Stimulated activated CD4-positive, alpha-beta T cell treated with anti-CD3 and anti-CD28 coated beads, Interleukin-4, amount 100 ng/mL, for 4 hours (primary cell): ENCODE measurements around the gene GRIN2A.

Experiments
- DNase-seq, 2 experiments: peaks; one replicate each; pipeline ENCODE4 v3.0.0-alpha.2; 2020

Gene GRIN2A

DNA sequence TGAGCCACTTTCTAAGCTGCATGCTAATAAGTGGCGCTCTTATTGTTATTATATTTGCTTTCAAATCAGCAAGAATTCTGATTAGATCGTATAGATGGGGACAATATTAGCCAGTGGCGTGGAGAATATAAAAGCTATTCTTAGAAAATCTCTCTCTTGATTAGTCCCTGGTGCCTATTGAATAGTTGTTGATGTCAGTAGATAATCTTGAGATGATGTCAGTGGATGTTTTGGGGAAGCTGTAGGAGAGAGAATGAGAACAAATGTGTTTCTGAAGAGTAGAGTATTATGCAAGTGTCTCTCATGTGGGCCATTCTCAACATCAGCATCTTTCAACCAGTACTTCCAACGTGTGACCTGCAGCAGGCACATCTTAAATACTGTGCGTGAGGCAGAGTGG lies 445.7 kb downstream of the GRIN2A start:
- no peak for DNase-seq

DNA sequence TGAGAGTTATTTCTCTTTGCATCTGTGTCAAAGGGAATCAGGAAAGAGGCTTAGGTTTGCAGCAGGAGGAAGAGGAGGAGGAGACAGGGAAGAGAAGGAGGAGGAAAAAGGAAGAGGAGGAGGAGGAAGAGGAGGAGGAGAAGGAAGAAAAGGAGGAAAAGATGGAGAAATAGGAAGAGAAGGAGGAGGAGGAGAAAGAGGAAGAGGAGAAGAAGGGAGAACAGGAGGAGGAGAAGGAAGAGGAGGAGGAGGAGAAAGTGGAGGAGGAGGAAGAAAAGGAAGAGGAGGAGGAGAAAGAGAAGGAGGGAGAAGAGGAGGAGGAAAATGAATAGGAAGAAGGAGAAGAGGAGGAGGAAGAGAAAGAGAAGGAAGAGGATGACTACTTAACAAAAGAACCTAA lies 459.1 kb downstream of the GRIN2A start:
- DNase-seq, result no peak

DNA sequence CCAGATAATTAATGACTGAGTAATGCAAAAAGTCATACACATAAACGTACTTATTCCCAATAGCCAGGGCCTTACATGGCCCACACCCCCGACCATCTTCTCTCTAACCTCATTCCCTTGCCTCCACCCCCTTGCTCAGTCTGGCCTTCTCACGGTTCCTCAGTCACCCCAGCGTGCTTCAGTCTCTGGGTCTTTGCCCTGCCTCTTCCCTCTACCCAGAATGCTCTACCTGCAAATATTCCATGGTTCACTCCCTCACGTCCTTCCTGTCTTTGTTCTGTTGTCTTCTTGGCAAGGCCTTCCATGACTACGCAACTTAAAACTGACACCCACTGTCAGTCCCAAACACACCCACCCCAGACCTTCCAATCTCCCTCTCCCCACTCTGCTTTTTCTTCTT lies 468.3 kb downstream of the GRIN2A start:
- DNase-seq, result no peak

DNA sequence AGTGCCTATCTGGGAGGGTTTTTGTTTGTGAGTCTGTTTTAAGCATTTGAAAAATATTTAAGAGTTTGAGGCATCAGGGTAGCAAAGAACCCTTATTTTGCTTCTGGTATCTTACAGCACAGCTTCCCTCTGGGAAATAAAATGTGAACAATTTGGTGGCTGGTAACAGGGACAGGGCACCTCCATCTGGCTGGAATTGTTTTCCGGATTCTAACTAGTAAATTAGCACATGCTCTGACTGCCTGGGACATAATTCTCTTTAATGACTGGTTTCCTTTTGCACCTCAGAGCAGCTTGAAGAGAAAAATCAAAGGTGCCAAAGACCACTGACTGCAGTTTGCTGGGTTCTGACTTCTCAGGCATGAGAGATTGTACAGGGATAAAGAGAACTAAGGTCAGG lies 469.1 kb downstream of the GRIN2A start:
- DNase-seq, result no peak

DNA sequence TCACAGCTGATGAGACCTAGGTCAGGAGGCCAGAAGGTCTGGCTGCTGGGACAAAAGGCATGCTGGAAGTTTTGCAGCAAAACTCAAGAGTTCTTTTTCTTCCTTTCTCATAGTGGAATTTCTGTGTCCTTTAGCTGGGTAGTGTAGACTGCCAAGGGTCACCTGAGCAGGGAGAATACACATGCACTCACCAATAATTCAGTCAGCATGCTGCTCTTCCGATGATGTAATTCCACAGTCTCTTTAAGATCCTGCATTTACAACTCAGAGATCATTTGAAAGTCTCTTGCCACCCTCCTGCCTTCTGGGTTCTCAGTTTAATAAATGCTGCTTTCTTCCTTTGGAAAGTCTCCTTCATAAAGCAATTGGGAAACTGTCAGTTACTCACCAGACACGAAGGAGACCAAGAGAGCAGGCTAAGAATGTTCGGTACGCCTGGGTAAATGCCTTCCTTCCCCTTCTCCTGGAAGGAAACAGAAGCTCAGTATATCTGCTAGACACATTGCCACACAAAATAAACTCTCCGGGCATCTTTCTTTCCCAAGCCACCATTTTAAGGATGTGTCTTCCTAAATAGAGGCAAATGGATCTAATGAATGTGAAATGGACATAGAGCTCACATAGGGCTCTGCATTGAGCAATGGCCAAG lies 473.1 kb downstream of the GRIN2A start:
- no peak for DNase-seq

DNA sequence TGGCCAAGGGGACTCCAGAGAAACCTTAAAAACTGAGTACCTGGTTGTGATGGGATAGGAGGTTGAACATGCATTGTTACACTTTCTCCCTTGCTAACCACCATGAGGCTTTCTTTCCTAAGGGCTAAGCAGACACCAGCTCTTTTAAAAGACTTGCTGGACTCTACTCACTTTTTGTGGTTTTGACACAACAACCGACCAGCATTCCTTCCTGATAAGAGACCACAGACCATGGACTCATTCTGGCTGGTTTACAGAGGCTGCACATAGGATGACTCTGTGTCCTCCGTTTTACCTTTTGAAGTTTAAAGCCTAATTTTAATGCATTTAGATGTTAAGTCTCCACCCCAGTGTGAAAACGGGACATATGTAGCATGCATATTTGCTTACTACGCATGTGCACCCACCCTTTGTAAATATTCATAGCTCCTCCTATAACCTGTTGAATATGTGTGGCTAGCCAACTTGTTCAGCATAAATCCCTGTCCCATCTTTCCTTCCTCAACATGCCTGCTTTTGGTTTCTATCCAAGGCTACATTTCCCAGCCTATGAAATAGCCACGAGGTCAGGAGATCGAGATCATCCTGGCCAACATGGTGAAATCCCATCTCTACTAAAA lies 475.9 kb downstream of the GRIN2A start:
- no peak for DNase-seq

DNA sequence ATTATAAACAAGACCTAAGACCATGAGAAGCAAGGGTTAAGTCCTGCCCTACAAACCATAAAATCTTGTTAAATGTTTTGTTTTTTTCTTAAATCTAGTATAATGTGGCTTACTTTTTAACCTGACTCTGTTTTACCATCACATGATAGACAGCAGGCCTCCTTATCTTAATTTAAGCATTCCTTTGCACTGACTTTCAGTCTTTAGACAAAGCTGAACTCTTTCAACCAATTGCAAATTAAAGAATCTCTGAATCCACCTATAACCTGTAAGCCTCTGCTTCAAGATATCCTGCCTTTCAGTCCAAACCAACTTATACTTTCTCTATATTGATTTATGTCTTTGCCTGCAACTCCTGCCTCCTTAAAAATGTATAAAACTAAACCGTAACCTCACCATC lies 478.5 kb downstream of the GRIN2A start:
- no peak for DNase-seq
